Mammary epithelial cell (primary cell): ENCODE results near the gene NUCB1.
A peak's percentile ranks its signal among the peaks of the same experiment; 100 is the strongest.

Experiments used
- CTCF ChIP-seq, 2 donors: IDR thresholded peaks in 1 of 2; conservative IDR thresholded peaks in 1 of 2; 2 replicates each; pipeline ENCODE4 v1.5.1; 2011 to 2012; ENCODE audit warnings: inconsistent platforms in 2 of 2, low read length in 2 of 2, mild to moderate bottlenecking in 2 of 2, control low read depth in 1 of 2, low read depth in 1 of 2; ENCODE audit not compliant: insufficient read depth in 1 of 2; ENCODE audit errors: extremely low read depth in 1 of 2
- EZH2 ChIP-seq: IDR thresholded peaks from 2 replicates; pipeline ENCODE4 v1.6.1; 2012; ENCODE audit warnings: low read length, inconsistent platforms, borderline replicate concordance

GRCh38 chr19:48899781-48900476 lies at the start of gene NUCB1:
- TF ChIP-seq CTCF (conservative IDR thresholded peaks at IDR 0.05 in 1 of 2, IDR thresholded peaks at IDR 0.05 in 1 of 2; ENCODE audit: extremely low read depth in 1 of 2, insufficient read depth in 1 of 2, low read depth in 1 of 2, low read length in 2 of 2) (peak in 1 of 2 donors; percentile 48), EZH2 (no peak)
